ENCODE results near the gene CAVIN2.

- TF ChIP-seq CTCF (IDR thresholded peaks at IDR 0.05): no peak
- TF ChIP-seq NPAS2 (CRISPR knock-in tag; IDR thresholded peaks at IDR 0.05; ENCODE audit: borderline replicate concordance): no peak
- TF ChIP-seq RAD21 (conservative IDR thresholded peaks at IDR 0.05 in 1 of 2, IDR thresholded peaks at IDR 0.05 in 1 of 2): no peak
- no peak for TF ChIP-seq E2F6 (IDR thresholded peaks at IDR 0.05; ENCODE audit: borderline replicate concordance, low read depth)
Observed at GRCh38 chr2:191791953-191792560, 54.8 kb downstream of the CAVIN2 start.
